Gastrocnemius medialis (tissue), 4 donors: ENCODE data around the gene TBC1D5.

ENCODE experiments used
- POLR2A ChIP-seq, 2 donors: fragments of 450-650 bp; IDR thresholded peaks; one replicate each; pipeline ENCODE4 v1.6.1; 2017; ENCODE audit warnings: antibody characterized with exemption in 2 of 2, mild to moderate bottlenecking in 2 of 2, moderate library complexity in 2 of 2
- TF ChIP-seq, protein P1 (sequence below), 5 experiments: fragments of 450-650 bp in 3 of 5; fragments of 200-600 bp in 2 of 5; sonication (generic) in 2 of 5; IDR thresholded peaks in 4 of 5; conservative IDR thresholded peaks in 1 of 5; 1 replicate in 4 of 5; 2 replicates in 1 of 5; pipeline ENCODE4 v1.5.1; 2016 to 2019; ENCODE audit warnings: antibody characterized with exemption in 5 of 5, mild to moderate bottlenecking in 3 of 5, moderate library complexity in 3 of 5

DNA sequence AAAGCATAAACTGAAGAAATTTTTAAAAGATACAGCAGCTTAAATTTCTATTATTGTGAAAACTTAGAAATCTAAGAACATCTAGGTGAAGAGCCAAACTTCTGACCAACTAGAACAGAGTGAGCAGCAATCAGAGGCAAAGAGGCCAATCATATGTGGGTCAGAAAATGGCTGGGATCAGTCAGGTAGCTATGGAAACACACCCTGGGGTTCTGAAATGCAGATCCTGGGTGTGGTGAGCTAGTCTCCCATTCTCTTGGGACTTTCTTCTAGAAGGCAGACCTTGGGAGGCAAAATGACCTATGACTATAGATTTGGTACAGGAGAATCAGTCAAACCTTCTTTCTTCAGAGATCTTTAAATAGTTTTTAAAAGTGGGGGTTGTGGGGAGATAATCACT lies 385.8 kb downstream of the TBC1D5 start:
- TF ChIP-seq, protein P1, sequence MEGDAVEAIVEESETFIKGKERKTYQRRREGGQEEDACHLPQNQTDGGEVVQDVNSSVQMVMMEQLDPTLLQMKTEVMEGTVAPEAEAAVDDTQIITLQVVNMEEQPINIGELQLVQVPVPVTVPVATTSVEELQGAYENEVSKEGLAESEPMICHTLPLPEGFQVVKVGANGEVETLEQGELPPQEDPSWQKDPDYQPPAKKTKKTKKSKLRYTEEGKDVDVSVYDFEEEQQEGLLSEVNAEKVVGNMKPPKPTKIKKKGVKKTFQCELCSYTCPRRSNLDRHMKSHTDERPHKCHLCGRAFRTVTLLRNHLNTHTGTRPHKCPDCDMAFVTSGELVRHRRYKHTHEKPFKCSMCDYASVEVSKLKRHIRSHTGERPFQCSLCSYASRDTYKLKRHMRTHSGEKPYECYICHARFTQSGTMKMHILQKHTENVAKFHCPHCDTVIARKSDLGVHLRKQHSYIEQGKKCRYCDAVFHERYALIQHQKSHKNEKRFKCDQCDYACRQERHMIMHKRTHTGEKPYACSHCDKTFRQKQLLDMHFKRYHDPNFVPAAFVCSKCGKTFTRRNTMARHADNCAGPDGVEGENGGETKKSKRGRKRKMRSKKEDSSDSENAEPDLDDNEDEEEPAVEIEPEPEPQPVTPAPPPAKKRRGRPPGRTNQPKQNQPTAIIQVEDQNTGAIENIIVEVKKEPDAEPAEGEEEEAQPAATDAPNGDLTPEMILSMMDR (IDR thresholded peaks at IDR 0.05 in 4 of 5, conservative IDR thresholded peaks at IDR 0.05 in 1 of 5): no peak
- no peak for TF ChIP-seq POLR2A (IDR thresholded peaks at IDR 0.05)
